Skeletal muscle tissue (tissue), 4 donors: ENCODE data around the gene SSU72. TPM values are rescaled to one million over a fixed set of nuclear protein-coding genes. Genes with fewer than 3 reads are reported as not detected.
A peak's percentile ranks its signal among the peaks of the same experiment; 100 is the strongest.

Experiments
- H3K27ac ChIP-seq: one replicate; pipeline ENCODE4 v1.7.0; 2013; ENCODE audit warnings: mild to moderate bottlenecking, low read depth, low read length, inconsistent platforms
- H3K27me3 ChIP-seq, 3 donors: one replicate each; pipeline ENCODE4 v1.7.0; 2013; ENCODE audit warnings: low read length in 3 of 3; ENCODE audit not compliant: control insufficient read depth in 3 of 3, insufficient read depth in 3 of 3
- H3K36me3 ChIP-seq, 3 donors: one replicate each; pipeline ENCODE4 v1.7.0; 2013; ENCODE audit warnings: low read length in 3 of 3; ENCODE audit not compliant: control insufficient read depth in 3 of 3, insufficient read depth in 3 of 3
- H3K4me1 ChIP-seq, 3 donors: one replicate each; pipeline ENCODE4 v1.7.0; 2013; ENCODE audit warnings: low read length in 3 of 3, mild to moderate bottlenecking in 3 of 3; ENCODE audit not compliant: control insufficient read depth in 3 of 3, insufficient read depth in 3 of 3
- H3K4me3 ChIP-seq, 3 donors: one replicate each; pipeline ENCODE4 v1.7.0; 2013; ENCODE audit warnings: low read length in 3 of 3
- H3K9ac ChIP-seq, 3 donors: one replicate each; pipeline ENCODE4 v1.7.0; 2013; ENCODE audit warnings: low read length in 3 of 3, mild to moderate bottlenecking in 3 of 3, moderate library complexity in 2 of 3, low read depth in 1 of 3
- H3K9me3 ChIP-seq, 3 donors: one replicate each; pipeline ENCODE4 v1.7.0; 2013; ENCODE audit warnings: low read length in 3 of 3; ENCODE audit not compliant: control insufficient read depth in 3 of 3
- total RNA-seq: library from RNA; depleted of rRNA; stranded (reverse); fragments of >200 nt; gene quantifications from one replicate; pipeline ENCODE4 v1.2.3, GENCODE V29; 2014
- donor health status: Osteomylitis.

Gene SSU72
- total RNA-seq, 1 donor from 2014 or later = 40.2 TPM

GRCh38 chr1:1544544-1544943 is 30.1 kb downstream of the SSU72 start:
- Histone ChIP-seq H3K27ac (no peak overlapping the region), H3K4me1 (peaks cover 7 to 19% (median 11%) of the 10 kb centered on the region in 3 donors), H3K27me3 (no peaks in the 10 kb centered on the region), H3K4me3 (no peak overlapping the region), H3K36me3 (peaks cover 9 to 18% (median 16%) of the 10 kb centered on the region in 3 donors), H3K9ac (no peak overlapping the region), H3K9me3 (no peaks in the 10 kb centered on the region)

- Histone ChIP-seq H3K36me3 (peaks cover 9 to 17% (median 16%) of the 10 kb centered on the region in 3 donors), H3K4me1 (peaks cover 7 to 23% (median 19%) of the 10 kb centered on the region in 3 donors), H3K9me3 (no peaks in the 10 kb centered on the region), H3K27ac (peak overlapping the region; percentile 44), H3K4me3 (no peak overlapping the region), H3K9ac (peak overlapping the region in 1 of 3 donors; percentile 74), H3K27me3 (no peaks in the 10 kb centered on the region)
Measured at GRCh38 chr1:1543706-1544099, 31.0 kb downstream of the SSU72 start.

- Histone ChIP-seq H3K9ac (peak overlapping the region in 2 of 3 donors; percentile 32 to 62), H3K4me1 (peaks cover 7 to 23% (median 19%) of the 10 kb centered on the region in 3 donors), H3K36me3 (peaks cover 9 to 17% (median 16%) of the 10 kb centered on the region in 3 donors), H3K9me3 (no peaks in the 10 kb centered on the region), H3K4me3 (no peak overlapping the region), H3K27me3 (no peaks in the 10 kb centered on the region), H3K27ac (peak overlapping the region; percentile 44)
Measured at GRCh38 chr1:1542766-1543705, 31.6 kb downstream of the SSU72 start.

GRCh38 chr1:1541956-1542765 is 32.5 kb downstream of the SSU72 start:
- H3K4me1 ChIP-seq = peaks cover 7 to 25% (median 24%) of the 10 kb centered on the region in 3 donors
- H3K36me3 ChIP-seq = peaks cover 9 to 22% (median 21%) of the 10 kb centered on the region in 3 donors
- no peaks in the 10 kb centered on the region for H3K9me3 ChIP-seq
- no peak overlapping the region for H3K4me3 ChIP-seq
- H3K27me3 ChIP-seq = no peaks in the 10 kb centered on the region
- no peak overlapping the region for H3K9ac ChIP-seq
- H3K27ac ChIP-seq = no peak overlapping the region

- Histone ChIP-seq H3K27me3 (no peaks in the 10 kb centered on the region), H3K27ac (no peak overlapping the region), H3K4me3 (peak overlapping the region in 2 of 3 donors; percentile 39 to 61), H3K9ac (peak overlapping the region in 1 of 3 donors; percentile 79), H3K9me3 (no peaks in the 10 kb centered on the region), H3K36me3 (peaks cover 9 to 22% (median 19%) of the 10 kb centered on the region in 3 donors), H3K4me1 (peaks cover 17 to 36% (median 35%) of the 10 kb centered on the region in 3 donors)
Measured at GRCh38 chr1:1540818-1541628, 33.6 kb downstream of the SSU72 start.

GRCh38 chr1:1540090-1540817 is 34.4 kb downstream of the SSU72 start, which contains the start of gene TMEM240:
TMEM240 (minus strand) TSS chr1:1540624; CDS start chr1:1540346, 278 bp downstream.
- Histone ChIP-seq H3K4me3 (peak within 1 kb of the TSS in 2 of 3 donors; percentile 61 to 73), H3K36me3 (peaks cover 9 to 22% (median 19%) of the 10 kb centered on the region in 3 donors), H3K4me1 (peaks cover 17 to 38% (median 36%) of the 10 kb centered on the region in 3 donors), H3K27me3 (no peaks in the 10 kb centered on the region), H3K27ac (no peak within 1 kb of the TSS), H3K9me3 (no peaks in the 10 kb centered on the region), H3K9ac (peak within 1 kb of the TSS in 1 of 3 donors; percentile 79)

DNA sequence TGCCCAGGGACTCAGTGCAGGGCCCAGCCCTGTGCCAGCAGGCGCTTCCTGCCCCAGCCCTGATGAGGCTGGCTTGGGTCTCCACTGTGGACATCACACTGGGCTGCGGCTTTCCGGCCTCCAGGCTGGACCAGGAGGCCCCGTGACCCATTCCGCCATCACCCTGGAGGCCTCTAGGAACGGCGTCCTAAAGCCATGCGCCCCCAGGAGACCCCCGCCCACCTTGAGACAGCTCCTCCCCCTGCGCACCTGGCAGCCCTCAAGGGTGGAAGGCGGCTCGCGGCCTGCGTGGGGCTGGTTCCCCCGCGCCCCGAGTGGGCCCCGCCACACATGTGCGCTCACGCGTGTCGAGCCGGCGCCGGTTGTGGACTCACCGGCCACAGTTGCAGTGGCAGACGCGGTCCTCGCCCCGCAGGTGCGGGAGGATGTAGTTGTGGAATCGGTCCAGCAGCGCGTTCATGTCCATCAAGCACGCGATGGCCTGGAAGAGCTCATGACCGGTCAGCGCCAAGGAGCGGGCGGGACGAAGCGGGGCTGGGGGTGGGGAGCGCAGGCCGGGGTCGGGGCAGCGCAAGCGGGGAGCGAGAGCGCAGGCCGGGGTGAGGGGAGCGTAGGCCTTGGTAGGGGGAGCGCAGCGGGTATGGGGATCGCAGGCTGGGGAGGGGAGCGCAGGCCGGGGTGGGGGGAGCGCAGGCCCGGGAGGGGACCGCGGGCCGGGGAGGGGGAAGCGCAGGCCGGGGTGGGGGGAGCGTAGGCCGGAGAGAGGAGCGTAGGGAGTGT is 35.2 kb downstream of the SSU72 start:
- Histone ChIP-seq H3K27ac (no peak overlapping the region), H3K36me3 (peaks cover 9 to 22% (median 19%) of the 10 kb centered on the region in 3 donors), H3K4me3 (peak overlapping the region in 2 of 3 donors; percentile 61 to 73), H3K27me3 (no peaks in the 10 kb centered on the region), H3K4me1 (peaks cover 17 to 39% (median 36%) of the 10 kb centered on the region in 3 donors), H3K9ac (peak overlapping the region in 1 of 3 donors; percentile 75), H3K9me3 (no peaks in the 10 kb centered on the region)

GRCh38 chr1:1538989-1539309 is 35.7 kb downstream of the SSU72 start:
- Histone ChIP-seq H3K9ac (peak overlapping the region in 1 of 3 donors; percentile 75), H3K4me1 (peaks cover 16 to 42% (median 36%) of the 10 kb centered on the region in 3 donors), H3K9me3 (no peaks in the 10 kb centered on the region), H3K4me3 (peak overlapping the region in 1 of 3 donors; percentile 61), H3K27ac (no peak overlapping the region), H3K36me3 (peaks cover 9 to 22% (median 19%) of the 10 kb centered on the region in 3 donors), H3K27me3 (no peaks in the 10 kb centered on the region)
